DMS153 treated with DMSO at 0.1 percent for 48 hours (cell line): ENCODE results near the gene TOMM20L.
"Not testable (repeated sequence)": the region's sequence is repeated elsewhere in the genome, so short reads cannot be mapped to it uniquely, and the experiment has no call there.

Experiments used
- DNase-seq: peaks from one replicate; lab custom pipeline; 2025; ENCODE audit not compliant: unreplicated experiment; lab: John Stamatoyannopoulos, UW

The TOMM20L gene

DNA sequence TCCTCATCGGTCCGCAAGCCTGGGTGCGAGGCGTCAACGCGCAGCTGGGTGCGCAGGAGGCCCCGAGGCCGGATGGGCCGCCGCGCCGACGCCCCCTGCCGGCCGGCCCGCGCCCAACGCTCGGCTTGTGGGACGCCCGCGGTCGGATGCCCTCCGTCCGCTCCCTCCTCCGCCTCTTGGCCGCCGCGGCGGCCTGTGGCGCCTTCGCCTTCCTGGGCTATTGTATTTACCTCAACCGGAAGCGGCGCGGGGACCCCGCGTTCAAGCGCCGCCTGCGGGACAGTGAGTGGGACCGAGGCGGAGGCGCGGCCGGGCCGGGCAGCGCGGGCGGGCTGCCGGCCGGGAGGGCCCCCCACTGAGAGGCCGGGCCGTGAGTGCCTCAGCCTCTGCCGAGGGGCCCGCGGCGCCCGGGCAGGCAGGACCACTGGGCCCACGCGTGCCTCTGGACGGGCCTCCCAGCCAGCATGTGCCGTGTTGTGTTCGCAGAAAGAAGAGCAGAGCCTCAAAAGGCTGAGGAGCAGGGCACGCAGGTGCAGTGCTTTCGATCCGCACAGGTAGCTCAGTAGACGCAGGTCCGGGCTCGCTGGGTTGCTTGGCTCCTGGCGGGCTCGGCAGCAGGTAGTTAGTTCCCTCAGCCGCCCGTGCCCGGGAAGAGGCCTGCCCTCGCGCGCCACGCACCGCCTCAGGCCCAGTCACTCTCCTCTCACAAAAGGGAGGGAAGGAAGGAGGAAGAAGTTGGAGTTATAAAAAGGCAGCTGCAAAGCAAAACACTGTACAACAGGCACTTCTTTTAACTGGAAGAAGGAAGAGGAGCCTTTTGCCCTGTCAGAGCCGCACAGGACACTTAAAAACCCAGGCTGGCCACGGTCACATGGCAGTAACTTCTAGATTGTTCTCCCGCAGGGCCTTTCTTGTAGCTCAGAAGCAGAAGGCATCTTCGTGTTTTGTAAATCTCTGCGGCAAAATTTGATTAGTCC lies at the start of gene TOMM20L:
TOMM20L (plus strand) TSS at position 119 of the 977 bp plus-strand sequence; CDS start at position 147, 28 bp downstream.
- DNase-seq: peak; percentile 40

GRCh38 chr14:58353516-58354299 lies 42.0 kb upstream of the TOMM20L start:
- no peak for DNase-seq

DNA sequence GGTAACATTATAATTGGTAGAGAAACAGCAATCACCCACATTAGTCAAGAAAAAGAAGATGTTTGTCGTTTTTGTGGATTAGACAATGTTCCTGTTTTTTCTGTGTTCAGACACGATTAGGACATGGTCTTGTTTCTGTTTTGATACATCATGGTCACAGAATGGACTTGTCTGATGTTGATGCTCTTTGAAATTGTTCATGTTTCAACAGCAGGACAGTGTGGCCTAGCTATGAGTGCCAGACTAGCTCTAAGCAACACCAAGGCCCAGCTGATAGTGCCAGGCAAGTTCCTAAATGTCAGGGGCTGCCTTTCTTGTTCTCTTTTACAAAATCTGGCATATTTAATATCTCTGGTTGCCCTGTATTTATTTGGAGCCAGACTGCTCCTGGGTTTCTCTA lies 40.9 kb upstream of the TOMM20L start:
- DNase-seq: no peak

- no peak for DNase-seq
Measured at GRCh38 chr14:58356268-58356667, 39.5 kb upstream of the TOMM20L start.

DNA sequence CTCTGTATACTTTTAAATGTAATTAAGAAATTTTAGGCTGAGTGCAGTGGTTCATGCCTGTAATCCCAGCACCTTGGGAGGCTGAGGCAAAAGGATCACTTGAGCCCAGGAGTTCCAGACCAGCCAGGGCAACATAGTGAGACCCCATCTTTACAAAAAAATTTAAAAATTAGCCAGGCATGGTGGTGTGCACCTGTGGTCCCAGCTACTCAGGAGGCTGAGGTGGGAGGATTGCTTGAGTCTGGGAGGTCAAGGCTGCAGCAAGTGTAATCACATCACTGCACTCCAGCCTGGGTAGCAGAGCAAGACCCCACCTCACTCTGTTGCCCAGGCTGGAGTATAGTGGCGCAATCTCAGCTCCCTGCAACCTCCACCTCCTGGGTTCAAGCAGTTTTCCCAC lies 33.5 kb upstream of the TOMM20L start:
- DNase-seq: not testable (repeated sequence)

GRCh38 chr14:58362798-58363412 lies 32.8 kb upstream of the TOMM20L start:
- DNase-seq: peak; percentile 55

GRCh38 chr14:58364316-58364715 lies 31.4 kb upstream of the TOMM20L start:
- no peak for DNase-seq

- no peak for DNase-seq
Measured at GRCh38 chr14:58367296-58367695, 28.4 kb upstream of the TOMM20L start.

DNA sequence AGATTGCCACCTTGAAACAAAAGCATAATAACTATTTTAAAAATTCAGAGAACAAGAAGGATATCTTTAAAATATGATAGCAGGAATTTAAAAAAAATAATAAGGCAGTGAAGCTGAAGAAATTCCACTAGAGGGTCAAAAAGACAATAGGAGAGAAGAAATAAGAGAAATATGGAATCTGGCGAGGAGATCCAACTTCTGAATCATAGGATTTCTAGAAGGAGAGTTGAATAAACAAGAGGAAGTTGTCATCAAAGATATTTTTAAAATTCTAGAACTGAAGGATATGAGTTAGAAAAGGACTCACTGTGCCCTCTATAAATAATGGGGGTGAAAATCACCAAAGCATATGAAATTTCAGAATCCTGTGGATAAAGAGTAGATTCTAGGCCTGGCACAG lies 26.8 kb upstream of the TOMM20L start:
- DNase-seq: no peak

DNA sequence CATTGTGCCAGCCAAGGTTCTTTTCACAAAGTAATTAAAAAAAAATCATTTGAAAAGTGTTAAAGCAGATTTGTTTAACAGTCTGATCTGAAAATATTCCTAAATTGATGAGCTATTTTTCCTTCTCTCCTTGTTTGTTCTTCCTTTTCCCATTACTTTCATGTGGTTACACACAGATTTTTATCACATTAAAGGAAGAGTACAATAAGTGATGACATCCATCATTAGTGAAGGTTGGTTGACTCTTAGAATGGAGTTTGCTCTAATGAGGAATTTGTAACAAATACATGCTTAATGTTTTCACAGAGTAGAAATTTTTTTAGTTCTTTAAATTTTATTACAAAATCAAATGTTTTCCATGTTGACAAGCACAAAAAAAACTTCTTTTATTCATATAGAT lies 18.9 kb upstream of the TOMM20L start:
- no peak for DNase-seq

DNA sequence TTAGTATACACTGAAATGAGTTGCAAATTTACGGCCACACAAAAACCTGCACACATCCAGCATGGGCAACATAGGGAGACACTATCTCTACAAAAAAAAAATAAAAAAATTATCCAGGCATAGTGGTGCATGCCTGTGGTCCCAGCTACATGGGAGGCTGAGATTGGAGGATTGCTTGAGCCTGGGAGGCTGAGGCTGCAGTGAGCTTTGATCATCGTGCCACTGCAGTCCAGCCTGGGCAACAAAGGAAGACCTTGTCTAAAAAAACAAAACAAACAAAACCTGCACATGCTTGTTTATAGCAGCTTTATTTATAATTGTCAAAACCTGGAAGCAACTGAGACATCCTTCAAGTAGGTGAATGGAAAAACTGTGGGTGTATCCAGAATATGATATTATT lies 4.9 kb upstream of the TOMM20L start:
- DNase-seq: no peak

- no peak for DNase-seq
Measured at GRCh38 chr14:58395562-58395811, 243 bp upstream of the TOMM20L start.

- no peak for DNase-seq
Measured at GRCh38 chr14:58397156-58397555, 1.4 kb downstream of the TOMM20L start.

GRCh38 chr14:58398495-58398894 lies 2.8 kb downstream of the TOMM20L start:
- no peak for DNase-seq

DNA sequence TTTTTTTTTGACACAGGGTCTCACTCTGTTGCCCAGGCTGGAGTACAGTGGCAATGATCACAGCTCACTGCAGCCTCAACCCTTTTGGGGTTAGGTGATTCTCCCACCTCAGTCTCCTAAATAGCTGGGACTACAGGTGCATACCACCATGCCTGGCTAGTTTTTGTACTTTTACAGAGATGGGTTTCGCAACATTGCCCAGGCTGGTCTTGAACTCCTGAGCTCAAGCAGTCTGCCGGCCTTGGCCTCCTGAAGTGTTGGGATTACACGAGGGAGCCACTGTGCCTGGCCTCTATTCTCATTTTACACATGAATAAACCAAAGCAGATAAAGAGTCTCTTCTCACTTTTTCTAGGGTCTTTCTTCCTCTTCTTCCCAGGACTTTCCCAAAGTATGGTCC lies 3.2 kb downstream of the TOMM20L start:
- DNase-seq: no peak

- no peak for DNase-seq
Measured at GRCh38 chr14:58401587-58401986, 5.9 kb downstream of the TOMM20L start.

DNA sequence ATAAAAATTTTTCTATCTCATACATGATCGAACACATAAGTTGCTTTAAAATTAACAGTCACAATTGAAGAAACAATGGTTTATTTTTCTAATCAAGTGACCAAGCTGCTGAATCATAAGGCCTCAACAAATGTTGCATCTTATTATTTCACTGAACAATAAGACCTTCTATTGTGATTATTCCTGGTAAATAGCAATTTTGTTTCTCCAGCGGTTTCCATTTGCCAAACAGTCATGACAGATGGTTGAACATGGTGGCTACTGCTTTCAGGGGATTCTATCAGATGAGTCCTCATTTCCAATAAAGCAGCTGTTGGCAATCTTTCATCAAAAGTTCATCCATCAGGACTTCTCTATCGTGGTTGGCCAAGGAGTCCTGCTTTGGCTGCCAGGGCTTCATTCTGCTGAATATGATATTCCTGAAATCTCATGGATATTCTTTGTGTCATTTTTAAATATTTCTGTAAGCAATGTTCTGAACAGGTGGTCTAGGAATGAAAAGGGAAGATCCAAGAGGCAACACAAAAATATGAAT lies 13.0 kb downstream of the TOMM20L start:
- no peak for DNase-seq

DNA sequence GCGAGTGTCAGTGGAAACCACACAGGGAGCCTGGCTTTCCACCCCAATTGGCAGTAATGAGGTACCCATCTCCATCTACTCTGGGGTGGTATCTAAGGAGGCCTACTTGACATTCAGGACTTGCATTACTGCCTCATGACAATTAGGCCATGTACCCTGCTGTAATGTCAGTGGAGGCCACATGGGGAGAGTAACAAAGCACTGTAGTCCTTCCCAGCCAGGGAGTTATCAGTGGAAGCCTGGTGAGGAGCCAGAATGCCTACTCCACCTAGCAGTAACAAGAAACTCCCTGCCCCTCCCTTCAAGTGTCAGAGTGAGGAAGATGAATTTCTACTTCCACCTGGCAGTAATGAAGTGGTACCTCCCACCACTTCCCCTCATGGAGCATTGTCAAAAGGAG lies 19.1 kb downstream of the TOMM20L start:
- no peak for DNase-seq

GRCh38 chr14:58415636-58416547 lies 20.2 kb downstream of the TOMM20L start:
- DNase-seq: no peak

- not testable (repeated sequence) for DNase-seq
Measured at GRCh38 chr14:58416934-58417333, 21.2 kb downstream of the TOMM20L start.
